Epithelial cell of proximal tubule (primary cell): Measurements from ENCODE around the gene CYTH1. TPM values are rescaled to one million over a fixed set of nuclear protein-coding genes. Genes with fewer than 3 reads are reported as not detected.

Source experiments
- DNase-seq: peaks from one replicate; pipeline ENCODE4 v3.0.0-alpha.2; 2011; ENCODE audit warnings: low read depth
- H3K4me3 ChIP-seq: 2 replicates; pipeline ENCODE4 v1.5.1; 2011; ENCODE audit warnings: low read depth, mild to moderate bottlenecking, low read length
- total RNA-seq: library from RNA; depleted of rRNA; stranded (reverse); fragments of >200 nt; gene quantifications from 2 replicates; pipeline ENCODE4 v1.2.3, GENCODE V29; 2015
- TF ChIP-seq, protein P1 (sequence below): conservative IDR thresholded peaks from 2 replicates; pipeline ENCODE4 v1.5.1; 2012; ENCODE audit warnings: low read depth, mild to moderate bottlenecking, low read length

CYTH1 gene
- total RNA-seq, 1 donor from 2014 or later: 16.8 TPM

- no peak for DNase-seq
- H3K4me3 ChIP-seq: no peak overlapping the region
- TF ChIP-seq, protein P1, sequence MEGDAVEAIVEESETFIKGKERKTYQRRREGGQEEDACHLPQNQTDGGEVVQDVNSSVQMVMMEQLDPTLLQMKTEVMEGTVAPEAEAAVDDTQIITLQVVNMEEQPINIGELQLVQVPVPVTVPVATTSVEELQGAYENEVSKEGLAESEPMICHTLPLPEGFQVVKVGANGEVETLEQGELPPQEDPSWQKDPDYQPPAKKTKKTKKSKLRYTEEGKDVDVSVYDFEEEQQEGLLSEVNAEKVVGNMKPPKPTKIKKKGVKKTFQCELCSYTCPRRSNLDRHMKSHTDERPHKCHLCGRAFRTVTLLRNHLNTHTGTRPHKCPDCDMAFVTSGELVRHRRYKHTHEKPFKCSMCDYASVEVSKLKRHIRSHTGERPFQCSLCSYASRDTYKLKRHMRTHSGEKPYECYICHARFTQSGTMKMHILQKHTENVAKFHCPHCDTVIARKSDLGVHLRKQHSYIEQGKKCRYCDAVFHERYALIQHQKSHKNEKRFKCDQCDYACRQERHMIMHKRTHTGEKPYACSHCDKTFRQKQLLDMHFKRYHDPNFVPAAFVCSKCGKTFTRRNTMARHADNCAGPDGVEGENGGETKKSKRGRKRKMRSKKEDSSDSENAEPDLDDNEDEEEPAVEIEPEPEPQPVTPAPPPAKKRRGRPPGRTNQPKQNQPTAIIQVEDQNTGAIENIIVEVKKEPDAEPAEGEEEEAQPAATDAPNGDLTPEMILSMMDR: no peak
These were observed 57.5 kb downstream of the CYTH1 start for GRCh38 chr17:78724544-78724943.

GRCh38 chr17:78723957-78724356 lies 58.1 kb downstream of the CYTH1 start:
- DNase-seq: no peak
- H3K4me3 ChIP-seq: no peak overlapping the region

GRCh38 chr17:78723001-78723796 lies 58.9 kb downstream of the CYTH1 start:
- DNase-seq: no peak
- TF ChIP-seq, protein P1: no peak

More at GRCh38 chr17:78723957-78724356, 58.1 kb downstream of the CYTH1 start:
- TF ChIP-seq, protein P1: no peak

GRCh38 chr17:78722246-78722761 lies 59.8 kb downstream of the CYTH1 start:
- DNase-seq: no peak
- TF ChIP-seq, protein P1: no peak
- H3K4me3 ChIP-seq: no peak overlapping the region

More at GRCh38 chr17:78723001-78723796, 58.9 kb downstream of the CYTH1 start:
- H3K4me3 ChIP-seq: no peak overlapping the region

- no peak overlapping the region for H3K4me3 ChIP-seq
- DNase-seq: no peak
- TF ChIP-seq, protein P1: no peak
These were observed 62.3 kb downstream of the CYTH1 start for GRCh38 chr17:78719630-78720298.

- H3K4me3 ChIP-seq: no peak overlapping the region
- no peak for DNase-seq
- TF ChIP-seq, protein P1: no peak
These were observed 63.4 kb downstream of the CYTH1 start for GRCh38 chr17:78718575-78719208.
